ENCODE measurements around the gene CDYL.

DNA sequence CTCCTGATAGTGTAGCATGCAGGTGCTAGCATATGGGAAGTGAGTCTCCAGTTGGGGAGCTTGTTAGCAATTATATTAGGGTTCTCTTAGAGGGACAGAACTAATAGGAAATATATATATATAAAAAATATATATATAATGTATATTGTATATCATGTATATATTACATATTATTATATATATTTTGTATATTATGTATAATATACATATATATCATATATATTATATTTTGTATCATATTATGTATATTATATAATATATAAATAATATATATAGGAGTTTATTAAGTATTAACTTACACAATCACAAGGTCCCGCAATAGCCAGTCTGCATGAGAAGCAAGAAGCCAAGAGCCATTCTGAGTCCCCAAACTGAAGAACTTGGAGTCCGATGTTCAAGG is 84.2 kb downstream of the CDYL start:
- TF ChIP-seq CTCF (IDR thresholded peaks at IDR 0.05) = no peak
- TF ChIP-seq POLR2AphosphoS5 (IDR thresholded peaks at IDR 0.05; ENCODE audit: insufficient read depth in 1 of 2, low read depth in 1 of 2) = no peak
- TF ChIP-seq POLR2A (IDR thresholded peaks at IDR 0.05) = no peak
